Activated CD8-positive, alpha-beta T cell treated with anti-CD3 and anti-CD28 coated beads for 36 hours (primary cell): ENCODE measurements around the gene VSX1. TPM values are rescaled to one million over a fixed set of nuclear protein-coding genes. Genes with fewer than 3 reads are reported as not detected.
A peak's percentile ranks its signal among the peaks of the same experiment; 100 is the strongest.

ENCODE experiments used
- ATAC-seq: fragments of 200-7000 bp; cut with Tn5 transposase; one replicate; pipeline ENCODE4 v1.10.0; 2021; ENCODE audit warnings: mild to moderate bottlenecking, moderate library complexity
- CTCF ChIA-PET: fragments of 350-600 bp; sonication (Branson Sonifier 250); formaldehyde crosslinking; loops from one replicate; lab custom pipeline; 2021; ENCODE audit warnings: antibody characterized with exemption; lab: Charles Lee
- POLR2A ChIA-PET: fragments of 350-600 bp; sonication (Branson Sonifier 250); formaldehyde crosslinking; loops from one replicate; lab custom pipeline; 2021; ENCODE audit warnings: antibody characterized with exemption; lab: Charles Lee
- DNase-seq: peaks from one replicate; pipeline ENCODE4 v3.0.0-alpha.2; 2020
- H3K27ac Mint-ChIP-seq: one replicate; pipeline ENCODE4 v1.8.0; 2021; ENCODE audit warnings: mild to moderate bottlenecking, mixed read lengths
- H3K27me3 Mint-ChIP-seq: one replicate; pipeline ENCODE4 v1.8.0; 2021; ENCODE audit warnings: mixed read lengths
- H3K36me3 Mint-ChIP-seq: one replicate; pipeline ENCODE4 v1.8.0; 2021; ENCODE audit warnings: low read depth, mixed read lengths
- H3K4me1 Mint-ChIP-seq: one replicate; pipeline ENCODE4 v1.8.0; 2021; ENCODE audit warnings: low read depth, mixed read lengths
- H3K4me3 Mint-ChIP-seq: one replicate; pipeline ENCODE4 v1.8.0; 2021; ENCODE audit warnings: mild to moderate bottlenecking, moderate library complexity, mixed read lengths
- H3K9me3 Mint-ChIP-seq: one replicate; pipeline ENCODE4 v1.8.0; 2021; ENCODE audit warnings: mixed read lengths
- intact Hi-C: fragments of 100-400 bp; cut with micrococcal nuclease; formaldehyde crosslinking; loops from one replicate; pipeline ENCODE4 v1.10.0; 2022
- total RNA-seq, 2 experiments: library from RNA; stranded (reverse); gene quantifications; one replicate each; pipeline ENCODE4 v1.2.3, GENCODE V29; 2021
- TF ChIP-seq, protein P1 (sequence below): fragments of 200-600 bp; IDR thresholded peaks from one replicate; pipeline ENCODE4 v1.8.0; 2022; ENCODE audit warnings: antibody characterized with exemption, mild to moderate bottlenecking

The VSX1 gene
- total RNA-seq, 2 experiments from 2014 or later, result not detected

GRCh38 chr20:25087186-25087929 lies 5.4 kb upstream of the VSX1 start:
- ATAC-seq (no peak), DNase-seq (no peak)
- Mint-ChIP-seq H3K27ac (no peak overlapping the region), H3K4me3 (no peak overlapping the region), H3K36me3 (no peaks in the 10 kb centered on the region), H3K9me3 (no peaks in the 10 kb centered on the region), H3K4me1 (peaks cover 39% of the 10 kb centered on the region), H3K27me3 (peaks cover 28% of the 10 kb centered on the region)
- POLR2A ChIA-PET, result no interaction called here
- intact Hi-C loops, result no loop called here
- TF ChIP-seq, protein P1, sequence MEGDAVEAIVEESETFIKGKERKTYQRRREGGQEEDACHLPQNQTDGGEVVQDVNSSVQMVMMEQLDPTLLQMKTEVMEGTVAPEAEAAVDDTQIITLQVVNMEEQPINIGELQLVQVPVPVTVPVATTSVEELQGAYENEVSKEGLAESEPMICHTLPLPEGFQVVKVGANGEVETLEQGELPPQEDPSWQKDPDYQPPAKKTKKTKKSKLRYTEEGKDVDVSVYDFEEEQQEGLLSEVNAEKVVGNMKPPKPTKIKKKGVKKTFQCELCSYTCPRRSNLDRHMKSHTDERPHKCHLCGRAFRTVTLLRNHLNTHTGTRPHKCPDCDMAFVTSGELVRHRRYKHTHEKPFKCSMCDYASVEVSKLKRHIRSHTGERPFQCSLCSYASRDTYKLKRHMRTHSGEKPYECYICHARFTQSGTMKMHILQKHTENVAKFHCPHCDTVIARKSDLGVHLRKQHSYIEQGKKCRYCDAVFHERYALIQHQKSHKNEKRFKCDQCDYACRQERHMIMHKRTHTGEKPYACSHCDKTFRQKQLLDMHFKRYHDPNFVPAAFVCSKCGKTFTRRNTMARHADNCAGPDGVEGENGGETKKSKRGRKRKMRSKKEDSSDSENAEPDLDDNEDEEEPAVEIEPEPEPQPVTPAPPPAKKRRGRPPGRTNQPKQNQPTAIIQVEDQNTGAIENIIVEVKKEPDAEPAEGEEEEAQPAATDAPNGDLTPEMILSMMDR, result no peak
- CTCF ChIA-PET, result no interaction called here

- TF ChIP-seq, protein P1, result no peak
- Mint-ChIP-seq H3K36me3 (no peaks in the 10 kb centered on the region), H3K4me1 (peaks cover 26% of the 10 kb centered on the region), H3K27ac (no peak overlapping the region), H3K4me3 (no peak overlapping the region), H3K9me3 (no peaks in the 10 kb centered on the region), H3K27me3 (peaks cover 35% of the 10 kb centered on the region)
- ChIA-PET CTCF (no interaction called here), POLR2A (no interaction called here)
- intact Hi-C loops, result no loop called here
- no peak for ATAC-seq
- no peak for DNase-seq
Measured at GRCh38 chr20:25085756-25086495, 4.0 kb upstream of the VSX1 start.

DNA sequence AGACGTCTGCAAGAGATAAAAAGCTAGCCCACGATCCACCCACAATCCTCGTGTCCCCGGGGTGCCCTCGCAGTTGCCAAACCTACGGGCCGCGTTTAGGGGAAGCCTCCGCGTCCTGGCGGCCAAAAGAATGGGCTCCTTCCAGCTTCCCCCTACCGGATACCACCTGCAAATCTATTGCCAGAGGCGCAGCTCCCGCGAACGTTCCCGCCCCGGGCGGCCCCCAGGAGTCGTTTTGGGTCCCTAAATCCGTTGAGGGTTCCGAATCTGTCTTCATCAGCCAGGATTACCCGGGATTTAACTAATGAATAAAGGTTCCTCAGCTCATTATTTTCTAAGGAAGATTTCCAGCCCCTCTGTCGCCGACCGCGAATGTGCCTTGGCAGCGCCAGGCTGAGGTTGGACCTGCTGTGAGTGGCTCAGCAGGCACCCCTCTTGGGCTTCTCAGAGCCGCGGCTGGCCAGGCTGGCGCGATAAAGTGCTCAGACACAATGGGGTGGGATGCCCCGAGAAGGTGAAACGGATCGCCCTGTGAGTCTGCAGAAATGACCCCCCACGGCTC lies 2.8 kb upstream of the VSX1 start:
- CTCF ChIA-PET, result interaction anchor here (1.0 to 1.7 kb wide), 2 partner anchors 14 to 91 kb away, joined by 3 to 5 read pairs; no protein-coding TSS in a partner anchor
- H3K36me3 Mint-ChIP-seq, result no peaks in the 10 kb centered on the region
- POLR2A ChIA-PET, result no interaction called here
- H3K4me3 Mint-ChIP-seq, result no peak overlapping the region
- intact Hi-C loops, result loop anchor here (5.0 kb wide), 1 partner anchor 78 kb away; no protein-coding TSS in a partner anchor
- TF ChIP-seq, protein P1, result no peak
- peaks cover 45% of the 10 kb centered on the region for H3K27me3 Mint-ChIP-seq
- ATAC-seq (peak; percentile 29), DNase-seq (no peak)
- H3K27ac Mint-ChIP-seq, result no peak overlapping the region
- no peaks in the 10 kb centered on the region for H3K9me3 Mint-ChIP-seq
- H3K4me1 Mint-ChIP-seq, result peaks cover 14% of the 10 kb centered on the region

DNA sequence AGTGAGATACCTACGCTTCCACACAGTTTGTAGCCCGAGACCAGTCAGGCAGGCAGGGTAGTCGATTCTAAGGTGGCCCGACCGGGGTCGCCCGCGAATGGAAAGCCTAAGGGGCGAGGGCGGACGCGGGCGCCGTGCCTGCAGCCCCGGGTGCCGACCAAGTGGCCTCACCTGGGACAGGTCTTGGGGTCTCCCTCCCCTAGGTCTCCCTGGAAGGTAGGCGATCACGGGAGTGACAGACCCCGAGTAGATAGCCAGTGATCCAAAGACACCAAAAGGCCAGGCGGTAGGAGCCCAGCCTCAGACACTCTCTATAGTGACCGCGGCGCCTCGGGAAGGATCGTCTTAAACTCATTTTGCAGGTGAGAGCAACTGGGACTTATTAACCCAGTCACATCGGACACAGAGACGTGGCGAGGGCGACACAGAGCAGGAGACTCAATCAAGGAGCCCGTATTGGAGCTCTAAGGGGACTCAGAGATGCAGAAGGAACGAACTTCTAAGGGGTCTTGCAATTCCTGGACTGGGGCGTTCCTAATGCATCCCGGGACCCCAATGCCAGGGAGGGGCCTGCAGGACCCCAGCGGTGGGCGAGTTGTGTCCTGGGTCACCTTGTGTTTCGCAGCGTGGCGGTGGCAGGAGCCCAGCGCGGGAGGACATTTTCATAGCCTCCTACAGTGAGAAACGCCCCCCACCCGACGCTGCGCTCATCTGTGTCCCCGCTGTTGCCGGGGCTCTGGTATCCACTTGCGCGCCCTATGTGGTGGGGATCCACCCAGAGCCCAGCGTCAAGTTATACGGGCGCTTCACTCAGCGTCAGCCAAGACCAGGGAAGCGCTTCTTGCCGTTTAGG lies 2.1 kb upstream of the VSX1 start:
- TF ChIP-seq, protein P1, result no peak
- Mint-ChIP-seq H3K36me3 (no peaks in the 10 kb centered on the region), H3K4me1 (peaks cover 11% of the 10 kb centered on the region), H3K27me3 (peaks cover 51% of the 10 kb centered on the region), H3K27ac (no peak overlapping the region), H3K4me3 (no peak overlapping the region), H3K9me3 (no peaks in the 10 kb centered on the region)
- ChIA-PET CTCF (interaction anchor here (1.0 to 1.7 kb wide), 2 partner anchors 15 to 90 kb away, joined by 3 to 5 read pairs; no protein-coding TSS in a partner anchor), POLR2A (no interaction called here)
- intact Hi-C loops, result loop anchor here (5.0 kb wide), 1 partner anchor 78 kb away; no protein-coding TSS in a partner anchor
- DNase-seq (peak; percentile 24), ATAC-seq (peak; percentile 27)
